Sciatic nerve (tissue), 2 donors: ENCODE data around the gene KCNN1. TPM values are rescaled to one million over a fixed set of nuclear protein-coding genes. Genes with fewer than 3 reads are reported as not detected.
"Not testable (repeated sequence)": the region's sequence is repeated elsewhere in the genome, so short reads cannot be mapped to it uniquely, and the experiment has no call there.

Experiments used
- ATAC-seq: fragments of 200-7000 bp; cut with Tn5 transposase; one replicate; pipeline ENCODE4 v1.9.1; 2020; ENCODE audit warnings: mild to moderate bottlenecking, moderate library complexity
- DNase-seq: peaks from one replicate; pipeline ENCODE4 v3.0.0-alpha.2; 2020; ENCODE audit warnings: low spot score
- intact Hi-C: fragments of 100-400 bp; cut with DNase I; formaldehyde crosslinking; loops from one replicate; pipeline ENCODE4 v1.14.2; 2022
- total RNA-seq: library from RNA; stranded (reverse); fragmentation: NEBNext Ultra II Directional; extraction: Animal tissue kit (Norgen Biotek cat#: 25700); gene quantifications from one replicate; pipeline ENCODE4 v1.2.1, GENCODE V29; 2021
- donor health status: DM: no; HTN: no; CAD: no.
- donor health status: DM: no; HTN: no; CAD: no.

KCNN1 gene
- 1.4 TPM for total RNA-seq

DNA sequence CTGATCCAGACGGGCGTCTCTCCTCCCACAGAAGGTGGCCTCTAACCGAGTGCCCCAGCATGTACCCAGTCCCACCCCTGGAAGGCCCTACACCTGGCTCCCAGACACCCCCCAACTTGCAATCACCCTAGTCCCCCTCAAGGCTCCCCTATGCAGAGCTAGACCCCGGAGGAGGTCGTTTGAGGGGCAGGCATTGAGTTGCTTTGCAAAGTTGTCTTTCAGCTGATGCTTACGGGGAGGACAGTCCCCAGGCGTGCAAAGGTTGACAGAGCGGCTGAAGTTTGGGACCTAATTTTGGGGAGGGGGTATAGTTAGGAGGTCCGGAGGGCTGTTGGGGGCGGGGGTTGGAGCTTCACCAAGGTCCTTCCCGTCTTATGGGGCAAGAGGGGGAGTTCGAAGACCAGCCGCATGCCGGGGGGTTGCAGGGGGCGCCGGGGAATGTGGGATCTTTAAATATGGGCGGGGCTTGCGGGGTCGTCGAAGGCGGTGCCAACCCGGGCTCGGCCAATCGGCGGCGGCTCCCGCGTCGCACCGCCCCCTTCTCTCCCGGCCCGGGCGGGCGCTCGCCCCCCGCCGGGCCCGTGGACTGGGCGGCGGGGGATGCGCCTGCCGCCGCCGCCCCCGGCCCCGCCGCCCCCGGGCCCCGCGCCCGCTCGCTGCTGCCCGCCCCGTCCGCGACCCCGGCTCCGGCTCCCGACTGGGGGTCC lies at the start of gene KCNN1:
TSS of gene KCNN1 (plus strand) at position 558 of the 707 bp plus-strand sequence. CDS start 6,782 bp downstream, outside the sequence.
- intact Hi-C loops, result no loop called here
- ATAC-seq, result peak; percentile 74
- DNase-seq, result no peak

DNA sequence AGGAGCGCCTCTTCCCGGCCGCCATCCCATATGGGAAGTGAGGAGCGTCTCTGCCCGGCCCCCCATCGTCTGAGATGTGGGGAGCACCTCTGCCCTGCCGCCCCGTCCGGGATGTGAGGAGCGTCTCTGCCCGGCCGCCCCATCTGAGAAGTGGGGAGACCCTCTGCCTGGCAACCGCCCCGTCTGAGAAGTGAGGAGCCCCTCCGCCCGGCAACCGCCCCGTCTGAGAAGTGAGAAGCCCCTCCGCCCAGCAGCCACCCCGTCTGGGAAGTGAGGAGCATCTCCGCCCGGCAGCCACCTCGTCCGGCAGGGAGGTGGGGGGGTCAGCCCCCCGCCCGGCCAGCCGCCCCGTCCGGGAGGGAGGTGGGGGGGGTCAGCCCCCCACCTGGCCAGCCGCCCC lies 48.8 kb upstream of the KCNN1 start:
- intact Hi-C loops, DNase-seq, ATAC-seq: not testable (repeated sequence)

GRCh38 chr19:17919122-17919521 lies 47.8 kb upstream of the KCNN1 start:
- intact Hi-C loops, ATAC-seq, DNase-seq: not testable (repeated sequence)

GRCh38 chr19:17920527-17920926 lies 46.4 kb upstream of the KCNN1 start:
- ATAC-seq (no peak), DNase-seq (no peak)
- intact Hi-C loops, result no loop called here

GRCh38 chr19:17922138-17922537 lies 44.8 kb upstream of the KCNN1 start:
- no peak for ATAC-seq
- no peak for DNase-seq
- intact Hi-C loops, result no loop called here

DNA sequence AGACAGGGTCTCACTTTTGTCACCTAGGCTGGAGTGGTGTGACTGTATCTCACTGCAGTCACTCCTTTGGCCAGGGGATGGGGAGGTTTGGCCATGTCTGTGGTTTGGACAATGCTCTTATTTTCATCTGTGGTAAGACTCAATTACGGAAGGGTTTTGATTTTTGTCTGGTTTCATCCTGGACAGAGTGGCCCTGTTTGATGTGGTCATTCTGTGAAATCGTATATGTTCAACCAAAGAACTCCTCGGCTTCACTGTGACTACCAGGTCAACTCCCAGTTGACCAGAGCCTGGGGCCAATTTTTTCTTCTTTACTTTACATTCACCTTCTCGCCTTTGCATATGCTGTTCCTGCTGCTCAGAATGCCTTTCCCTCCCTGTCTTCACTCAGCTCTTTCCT lies 40.9 kb upstream of the KCNN1 start:
- DNase-seq (no peak), ATAC-seq (no peak)
- intact Hi-C loops, result no loop called here

DNA sequence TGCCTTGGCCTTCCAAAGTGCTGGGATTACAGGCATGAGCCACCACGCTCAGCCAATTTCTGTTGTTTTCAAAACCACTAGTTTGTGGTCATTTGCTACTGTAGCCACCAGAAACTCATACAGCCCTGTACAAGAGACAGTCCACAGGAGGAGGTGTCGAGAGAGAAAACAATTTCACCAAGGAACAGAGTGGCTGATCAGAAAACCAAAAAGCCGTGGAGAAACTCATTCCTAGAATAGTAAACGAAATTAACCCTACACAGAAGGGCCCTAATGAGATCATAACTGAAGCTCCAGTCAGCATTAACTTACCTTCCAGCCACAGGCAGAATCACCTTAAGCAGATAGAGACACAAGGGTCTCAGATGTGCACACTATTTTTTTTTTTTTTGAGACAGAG lies 37.9 kb upstream of the KCNN1 start:
- intact Hi-C loops, result no loop called here
- DNase-seq (no peak), ATAC-seq (no peak)

DNA sequence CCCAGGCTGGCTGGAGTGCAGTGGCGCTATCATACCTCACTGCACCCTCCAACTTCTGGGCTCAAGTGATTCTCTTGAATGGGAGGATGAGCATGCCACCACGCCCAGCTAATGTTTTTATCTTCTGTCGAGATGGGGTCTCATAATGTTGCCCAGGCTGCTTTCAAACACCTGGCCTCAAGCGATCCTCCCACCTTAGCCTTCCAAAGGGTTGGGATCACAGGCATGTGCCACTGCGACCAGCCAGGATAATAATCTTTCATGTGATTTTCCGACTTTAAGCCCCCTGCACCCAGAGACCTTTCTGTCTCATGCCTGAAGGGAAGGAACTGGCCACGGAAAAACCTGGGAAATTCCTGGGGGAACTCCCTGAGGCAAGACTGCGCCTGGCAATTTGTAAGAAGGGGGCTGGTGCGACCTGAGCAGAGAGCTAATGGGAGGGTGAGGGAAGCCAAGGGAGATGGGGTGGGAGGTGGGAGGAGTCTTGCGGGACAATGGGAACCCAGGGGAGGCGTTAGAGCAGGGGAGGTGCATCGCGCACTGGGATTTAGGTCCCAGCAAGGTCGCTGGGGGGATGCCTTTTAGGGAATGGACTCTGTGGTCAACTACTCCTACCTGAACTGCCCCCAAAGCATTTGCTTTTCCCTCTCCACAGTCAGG lies 35.2 kb upstream of the KCNN1 start:
- no peak for DNase-seq
- peak; percentile 1 for ATAC-seq
- intact Hi-C loops, result no loop called here

GRCh38 chr19:17932485-17933338 lies 34.2 kb upstream of the KCNN1 start, which contains the start of gene CCDC124:
Gene CCDC124 (plus strand): TSS chr19:17933015. CDS start chr19:17936421, 3,406 bp downstream.
- peak; percentile 93 for DNase-seq
- peak; percentile 97 for ATAC-seq
- intact Hi-C loops, result no loop called here

GRCh38 chr19:17933414-17934129 lies 33.3 kb upstream of the KCNN1 start:
- intact Hi-C loops, result no loop called here
- ATAC-seq, result no peak
- DNase-seq, result no peak

DNA sequence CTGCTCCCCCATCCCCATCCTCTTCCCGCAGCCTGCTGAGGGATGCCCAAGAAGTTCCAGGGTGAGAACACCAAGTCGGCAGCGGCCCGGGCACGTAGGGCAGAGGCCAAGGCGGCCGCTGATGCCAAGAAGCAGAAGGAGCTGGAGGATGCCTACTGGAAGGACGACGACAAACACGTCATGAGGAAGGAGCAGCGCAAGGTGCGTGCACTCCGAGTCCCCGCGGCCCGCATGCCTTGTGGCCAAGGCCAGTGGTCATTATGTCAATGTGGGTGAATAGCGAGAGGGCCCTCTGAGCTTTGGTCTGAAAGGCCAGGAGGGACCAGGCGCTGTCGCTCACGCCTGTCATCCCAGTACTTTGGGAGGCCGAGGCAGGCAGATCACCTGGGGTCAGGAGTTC lies 30.5 kb upstream of the KCNN1 start:
- ATAC-seq (no peak), DNase-seq (no peak)
- intact Hi-C loops, result no loop called here

GRCh38 chr19:17937371-17937900 lies 29.5 kb upstream of the KCNN1 start:
- DNase-seq (no peak), ATAC-seq (no peak)
- intact Hi-C loops, result no loop called here

DNA sequence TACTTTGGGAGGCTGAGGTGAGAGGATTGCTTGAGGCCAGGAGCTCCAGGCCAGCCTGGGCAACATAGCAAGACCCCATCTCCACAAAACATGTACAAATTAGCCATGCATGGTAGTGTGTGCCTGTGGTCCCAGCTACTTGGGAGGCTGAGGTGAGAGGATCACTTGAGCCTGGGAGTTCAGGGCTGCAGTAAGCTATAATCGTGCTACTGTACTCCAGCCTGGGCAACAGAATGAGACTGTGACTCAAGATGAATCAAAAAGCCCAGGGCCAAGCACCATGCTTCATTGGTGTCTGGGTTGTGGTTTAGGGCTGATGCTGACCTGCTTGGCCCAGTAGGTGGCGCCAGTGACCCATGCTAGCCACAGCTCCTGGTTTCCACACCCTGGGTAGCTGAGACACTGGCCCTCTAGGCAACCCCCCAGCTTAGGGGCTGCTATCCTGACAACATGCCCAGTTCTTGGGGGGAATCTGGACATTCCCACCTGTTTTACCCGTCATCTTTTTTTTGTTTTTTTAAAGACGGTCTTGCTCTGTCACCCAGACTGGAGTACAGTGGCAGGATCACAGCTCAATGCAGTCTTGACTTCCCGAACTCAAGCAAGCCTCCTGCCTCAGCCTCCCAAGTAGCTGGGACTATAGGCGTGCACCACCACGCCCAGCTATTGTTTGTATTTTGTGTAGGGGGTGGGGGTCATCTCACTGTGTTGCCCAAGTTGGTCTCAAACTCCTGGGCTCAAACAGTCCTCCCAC lies 28.6 kb upstream of the KCNN1 start:
- ATAC-seq (peak; percentile 88), DNase-seq (peak; percentile 88)
- intact Hi-C loops, result loop anchor here (2.0 kb wide), 1 partner anchor 59 kb away; no protein-coding TSS in a partner anchor

DNA sequence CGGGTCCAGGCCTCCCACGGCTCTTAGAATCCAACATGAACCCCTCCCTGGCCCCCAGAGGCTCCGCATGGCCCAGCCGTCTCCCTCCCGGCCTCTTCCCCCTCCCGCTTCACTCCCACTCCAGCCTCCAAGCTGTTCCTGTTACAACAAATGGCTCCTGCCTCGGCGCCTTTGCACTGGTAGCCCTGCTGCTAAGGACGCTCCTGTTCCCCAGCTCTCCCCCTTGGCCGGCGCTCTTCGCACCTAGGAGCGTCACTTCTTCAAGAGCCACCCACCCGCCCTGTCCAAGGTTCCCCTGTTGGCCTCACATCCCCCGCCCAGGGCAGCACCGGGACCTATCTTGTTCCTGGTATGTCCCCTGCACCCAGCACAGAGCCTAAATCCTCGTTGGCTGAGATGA lies 24.7 kb upstream of the KCNN1 start:
- ATAC-seq (no peak), DNase-seq (no peak)
- intact Hi-C loops, result no loop called here

DNA sequence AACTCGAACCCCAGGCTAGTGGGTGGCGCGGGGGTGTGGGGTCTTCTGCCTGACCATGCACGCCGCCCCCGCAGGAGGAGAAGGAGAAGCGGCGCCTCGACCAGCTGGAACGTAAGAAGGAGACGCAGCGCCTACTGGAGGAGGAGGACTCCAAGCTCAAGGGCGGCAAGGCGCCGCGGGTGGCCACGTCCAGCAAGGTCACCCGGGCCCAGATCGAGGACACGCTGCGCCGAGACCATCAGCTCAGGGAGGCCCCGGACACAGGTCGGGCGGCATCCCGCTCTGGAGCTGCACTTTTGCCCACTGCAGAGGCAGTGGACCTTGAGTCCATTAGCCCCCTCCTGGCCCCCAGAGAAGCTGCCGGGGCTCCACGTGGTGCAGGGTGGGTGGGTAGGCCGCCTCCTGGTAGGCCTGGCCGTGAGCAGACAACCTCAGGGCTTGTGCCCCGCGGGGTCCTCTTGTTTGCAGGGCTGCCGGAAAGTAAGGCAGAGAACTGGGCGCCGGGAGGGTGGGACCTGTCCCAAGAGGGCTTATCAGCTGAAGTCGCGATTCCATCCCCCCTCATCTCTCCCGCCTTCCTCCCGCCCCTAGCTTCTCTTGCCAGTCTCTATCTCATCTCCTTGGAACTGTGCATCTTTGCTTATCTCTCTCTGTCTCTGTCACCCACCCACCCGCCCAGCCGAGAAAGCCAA lies 24.2 kb upstream of the KCNN1 start:
- intact Hi-C loops, result no loop called here
- DNase-seq (no peak), ATAC-seq (no peak)

DNA sequence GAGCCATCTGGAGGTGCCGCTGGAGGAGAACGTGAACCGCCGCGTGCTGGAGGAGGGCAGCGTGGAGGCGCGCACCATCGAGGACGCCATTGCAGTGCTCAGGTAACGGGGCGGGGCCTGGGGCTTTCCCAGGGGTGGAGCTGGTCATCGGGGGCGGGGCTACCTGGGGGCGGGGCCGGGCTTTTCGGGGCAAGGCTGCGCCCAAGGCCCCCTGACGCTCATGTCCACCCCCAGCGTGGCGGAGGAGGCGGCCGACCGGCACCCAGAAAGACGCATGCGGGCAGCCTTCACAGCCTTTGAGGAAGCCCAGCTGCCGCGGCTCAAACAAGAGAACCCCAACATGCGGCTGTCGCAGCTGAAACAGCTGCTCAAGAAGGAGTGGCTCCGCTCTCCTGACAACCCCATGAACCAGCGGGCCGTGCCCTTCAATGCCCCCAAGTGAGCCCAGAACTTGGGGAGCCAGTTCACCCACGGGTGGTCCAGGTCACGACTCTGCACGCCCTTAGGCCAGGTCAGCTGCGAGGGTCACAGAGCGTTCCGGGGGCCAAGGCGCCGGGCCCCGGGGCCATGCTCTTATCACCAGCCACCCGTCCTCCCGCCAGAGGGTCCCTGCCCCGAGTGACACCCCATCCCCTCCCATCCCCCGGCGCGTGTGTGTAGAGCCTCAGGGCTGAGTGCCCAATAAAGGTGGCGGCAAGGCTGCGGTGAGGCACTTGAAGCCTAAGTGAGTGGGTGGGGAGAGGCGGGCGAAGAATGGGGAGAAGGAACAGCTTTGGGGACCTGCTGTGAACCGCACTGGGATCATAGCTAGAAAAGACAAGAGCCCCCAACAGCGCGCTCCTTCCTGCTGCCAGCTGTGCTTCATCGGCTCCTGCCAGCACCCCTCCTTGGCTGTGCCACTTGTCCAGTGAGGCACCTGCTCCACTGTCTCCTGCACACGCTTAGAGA lies 23.4 kb upstream of the KCNN1 start:
- ATAC-seq (no peak), DNase-seq (no peak)
- intact Hi-C loops, result no loop called here
